Epithelial cell of prostate (primary cell): Measurements from ENCODE around the gene CCDC124.
"Not testable (repeated sequence)": the region's sequence is repeated elsewhere in the genome, so short reads cannot be mapped to it uniquely, and the experiment has no call there.

ENCODE experiments used
- DNase-seq: peaks from one replicate; pipeline ENCODE4 v3.0.0-alpha.2; 2011; ENCODE audit warnings: low read depth, low spot score
- H3K27ac ChIP-seq: fragments of 450-650 bp; 2 replicates; pipeline ENCODE4 v1.5.1; 2017; ENCODE audit warnings: mild to moderate bottlenecking

Gene CCDC124

GRCh38 chr19:17932485-17933338 lies at the start of gene CCDC124:
TSS of gene CCDC124 (plus strand) at chr19:17933015. CDS start at chr19:17936421, 3,406 bp downstream.
- H3K27ac ChIP-seq: peak within 1 kb of the TSS; percentile 82
- DNase-seq: peak; percentile 62

DNA sequence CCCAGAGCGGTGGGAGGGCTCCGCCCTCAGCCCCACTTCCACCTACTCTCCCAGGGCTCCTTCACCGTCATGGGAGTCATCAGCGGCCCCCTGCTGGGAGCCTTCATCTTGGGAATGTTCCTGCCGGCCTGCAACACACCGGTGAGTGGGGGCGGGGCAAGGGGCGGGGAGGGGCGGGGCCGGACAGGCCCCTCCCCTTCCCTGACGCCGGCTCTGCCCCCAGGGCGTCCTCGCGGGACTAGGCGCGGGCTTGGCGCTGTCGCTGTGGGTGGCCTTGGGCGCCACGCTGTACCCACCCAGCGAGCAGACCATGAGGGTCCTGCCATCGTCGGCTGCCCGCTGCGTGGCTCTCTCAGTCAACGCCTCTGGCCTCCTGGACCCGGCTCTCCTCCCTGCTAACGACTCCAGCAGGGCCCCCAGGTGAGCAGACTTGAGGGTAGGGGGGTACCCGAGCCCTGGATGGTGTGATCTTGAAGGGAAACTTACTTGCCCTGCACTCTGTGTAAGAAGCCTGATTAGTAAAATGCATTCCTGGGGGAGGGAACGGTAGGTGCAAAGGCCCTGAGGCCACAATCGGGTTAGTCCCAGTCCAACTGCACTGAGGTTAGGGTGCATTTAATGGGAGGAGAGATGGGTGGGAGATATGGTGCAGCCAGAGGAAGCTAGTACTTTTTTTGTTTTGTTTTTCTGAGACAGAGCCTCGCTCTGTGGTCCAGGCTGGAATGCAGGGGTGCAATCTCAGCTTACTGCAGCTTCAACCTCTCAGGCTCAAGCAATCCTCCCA lies 49.0 kb upstream of the CCDC124 start:
- H3K27ac ChIP-seq: no peak overlapping the region
- DNase-seq: no peak

GRCh38 chr19:17886515-17886914 lies 46.3 kb upstream of the CCDC124 start:
- no peak for DNase-seq
- no peak overlapping the region for H3K27ac ChIP-seq

DNA sequence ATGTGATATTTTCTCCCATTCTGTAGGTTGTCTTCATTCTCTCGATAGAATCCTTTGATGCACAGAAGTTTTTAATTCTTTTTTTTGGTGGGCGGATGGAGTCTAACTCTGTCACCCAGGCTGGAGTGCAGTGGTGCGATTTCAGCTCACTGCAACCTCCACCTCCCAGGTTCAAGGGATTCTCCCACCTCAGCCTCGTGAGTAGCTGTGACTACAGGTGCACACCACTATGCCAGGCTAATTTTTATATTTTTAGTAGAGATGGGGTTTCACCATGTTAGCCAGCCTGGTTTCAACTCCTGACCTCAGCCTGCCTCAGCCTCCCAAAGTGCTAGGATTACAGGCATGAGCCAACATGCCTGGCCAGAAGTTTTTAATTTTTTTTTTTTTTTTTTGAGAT lies 45.6 kb upstream of the CCDC124 start:
- not testable (repeated sequence) for H3K27ac ChIP-seq, DNase-seq

GRCh38 chr19:17888260-17888659 lies 44.6 kb upstream of the CCDC124 start:
- DNase-seq: no peak
- H3K27ac ChIP-seq: no peak overlapping the region

GRCh38 chr19:17889609-17890214 lies 43.1 kb upstream of the CCDC124 start:
- no peak overlapping the region for H3K27ac ChIP-seq
- no peak for DNase-seq

DNA sequence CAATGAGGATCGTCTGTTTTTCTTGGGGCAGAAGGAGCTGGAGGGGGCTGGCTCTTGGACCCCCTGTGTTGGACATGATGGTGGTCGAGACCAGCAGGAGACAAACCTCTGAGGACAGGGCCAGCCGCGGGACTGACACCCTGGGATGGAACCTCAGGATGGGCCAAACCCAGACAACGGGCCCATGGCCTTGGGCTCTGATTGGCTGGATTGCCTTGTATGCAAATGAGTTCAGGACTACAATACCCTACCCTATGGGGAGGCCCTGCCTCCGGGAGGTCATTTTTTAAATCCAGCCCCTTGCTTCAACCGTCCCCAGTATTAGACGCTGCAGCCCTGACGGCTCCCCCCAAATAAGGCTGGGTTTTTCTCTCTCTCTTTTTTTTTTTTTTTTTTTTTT lies 39.0 kb upstream of the CCDC124 start:
- H3K27ac ChIP-seq: no peak overlapping the region

DNA sequence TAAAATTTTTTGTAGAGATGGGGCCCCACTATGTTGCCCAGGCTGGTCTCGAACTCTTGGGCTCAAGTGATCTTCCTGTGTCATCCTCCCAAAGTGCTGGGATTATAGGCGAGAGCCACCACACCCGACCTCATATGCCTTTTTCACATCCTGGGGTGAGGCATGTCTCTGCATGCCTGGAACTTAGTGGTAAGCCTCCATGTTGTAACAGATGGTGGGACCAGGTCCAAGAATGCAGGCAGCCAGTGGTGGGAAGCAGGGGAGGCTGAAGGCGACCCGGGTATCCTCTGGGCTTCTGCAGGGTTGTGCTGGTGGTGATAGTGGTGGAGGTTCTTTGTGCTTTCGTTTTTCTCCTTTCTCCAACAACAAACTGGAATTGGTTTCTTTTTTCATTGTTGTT lies 30.1 kb upstream of the CCDC124 start:
- peak; percentile 34 for DNase-seq

More for the DNA sequence above, 39.0 kb upstream of the CCDC124 start:
- DNase-seq: no peak

GRCh38 chr19:17908244-17908643 lies 24.6 kb upstream of the CCDC124 start:
- DNase-seq: no peak
- no peak overlapping the region for H3K27ac ChIP-seq

More for the DNA sequence above, 30.1 kb upstream of the CCDC124 start:
- H3K27ac ChIP-seq: no peak overlapping the region

DNA sequence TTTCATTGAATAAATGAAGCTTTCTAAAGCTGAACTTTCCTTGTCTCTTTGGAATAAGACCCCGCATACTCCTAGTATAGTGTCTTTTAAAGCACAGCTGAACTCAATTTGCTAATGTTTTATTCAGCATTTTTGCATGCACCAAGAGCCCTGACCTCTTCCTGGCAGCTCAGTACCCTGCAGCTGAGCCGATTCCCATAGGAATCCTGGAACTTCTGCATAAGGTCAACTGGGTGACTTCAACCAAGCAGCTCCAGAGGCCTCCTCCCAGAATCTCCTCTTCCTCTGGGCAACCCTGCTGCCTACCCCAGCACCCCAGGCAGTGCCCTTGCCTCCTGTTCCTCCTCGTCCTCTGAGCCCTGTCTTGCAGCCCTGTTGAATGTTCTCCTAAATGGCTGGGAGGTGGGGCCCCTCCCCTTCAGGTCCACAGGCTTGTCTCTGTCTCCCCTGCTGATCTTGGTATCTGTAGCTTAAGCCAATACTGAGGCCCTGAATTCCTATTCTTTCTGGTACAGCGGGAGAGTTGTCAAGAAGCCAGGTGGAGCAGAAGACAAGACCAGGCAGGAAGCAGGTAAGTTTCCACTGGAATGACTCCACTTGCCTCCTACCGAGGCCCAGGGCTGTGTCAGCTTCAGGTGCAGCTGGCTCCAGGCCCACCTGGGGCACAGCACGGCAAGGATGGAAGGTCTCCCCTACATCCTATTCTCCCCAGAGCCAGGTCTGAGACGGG lies 23.6 kb upstream of the CCDC124 start:
- DNase-seq: no peak
- H3K27ac ChIP-seq: no peak overlapping the region

- DNase-seq: no peak
- no peak overlapping the region for H3K27ac ChIP-seq
These were observed 21.9 kb upstream of the CCDC124 start for GRCh38 chr19:17910791-17911360.

- H3K27ac ChIP-seq: peak overlapping the region; percentile 15
- DNase-seq: peak; percentile 44
These were observed 16.7 kb upstream of the CCDC124 start for GRCh38 chr19:17915940-17916593.

- DNase-seq, H3K27ac ChIP-seq: not testable (repeated sequence)
These were observed 14.7 kb upstream of the CCDC124 start for GRCh38 chr19:17918151-17918550.

GRCh38 chr19:17919122-17919521 lies 13.7 kb upstream of the CCDC124 start:
- not testable (repeated sequence) for DNase-seq

DNA sequence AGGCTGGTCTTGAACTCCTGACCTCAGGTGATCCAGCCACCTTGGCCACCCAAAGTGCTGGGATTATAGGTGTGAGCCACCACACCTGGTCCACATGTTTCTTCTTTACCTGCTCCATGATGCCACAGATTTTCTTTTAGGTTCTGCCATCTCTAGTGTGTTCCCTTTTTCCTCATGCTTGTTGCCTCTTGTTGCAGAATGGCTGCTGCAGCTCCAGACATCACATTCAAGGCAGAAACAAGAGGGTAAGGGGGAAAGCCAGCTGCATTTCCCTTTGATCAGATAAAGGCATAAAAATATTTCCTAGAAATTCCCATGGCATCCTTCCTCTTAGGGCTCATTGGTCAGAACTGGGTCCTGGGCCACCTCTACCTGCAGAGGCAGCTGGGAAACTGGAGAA lies 12.3 kb upstream of the CCDC124 start:
- no peak for DNase-seq
- no peak overlapping the region for H3K27ac ChIP-seq

More at GRCh38 chr19:17919122-17919521, 13.7 kb upstream of the CCDC124 start:
- H3K27ac ChIP-seq: not testable (repeated sequence)

DNA sequence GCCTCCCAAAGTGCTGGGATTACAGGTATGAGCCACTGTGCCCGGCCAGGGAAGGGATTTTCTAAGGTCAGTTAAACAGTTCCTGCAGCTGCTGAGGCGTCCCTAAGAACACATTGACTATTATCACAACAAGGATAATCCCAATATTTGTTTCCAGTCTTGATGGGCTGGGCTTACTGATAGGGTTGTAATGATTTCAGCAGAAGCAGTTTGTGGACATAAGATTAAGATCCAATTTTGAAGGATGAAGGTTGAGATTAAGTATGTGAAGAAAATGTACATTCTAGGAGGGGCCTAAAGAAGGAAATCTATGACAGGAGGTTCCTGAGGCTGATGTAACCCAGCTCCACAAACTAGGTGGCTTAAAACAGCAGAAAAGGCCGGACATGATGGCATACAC lies 10.7 kb upstream of the CCDC124 start:
- no peak for DNase-seq
- no peak overlapping the region for H3K27ac ChIP-seq

DNA sequence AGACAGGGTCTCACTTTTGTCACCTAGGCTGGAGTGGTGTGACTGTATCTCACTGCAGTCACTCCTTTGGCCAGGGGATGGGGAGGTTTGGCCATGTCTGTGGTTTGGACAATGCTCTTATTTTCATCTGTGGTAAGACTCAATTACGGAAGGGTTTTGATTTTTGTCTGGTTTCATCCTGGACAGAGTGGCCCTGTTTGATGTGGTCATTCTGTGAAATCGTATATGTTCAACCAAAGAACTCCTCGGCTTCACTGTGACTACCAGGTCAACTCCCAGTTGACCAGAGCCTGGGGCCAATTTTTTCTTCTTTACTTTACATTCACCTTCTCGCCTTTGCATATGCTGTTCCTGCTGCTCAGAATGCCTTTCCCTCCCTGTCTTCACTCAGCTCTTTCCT lies 6.8 kb upstream of the CCDC124 start:
- H3K27ac ChIP-seq: no peak overlapping the region
- DNase-seq: no peak

GRCh38 chr19:17929056-17929455 lies 3.8 kb upstream of the CCDC124 start:
- no peak for DNase-seq
- no peak overlapping the region for H3K27ac ChIP-seq

- no peak overlapping the region for H3K27ac ChIP-seq
These were observed 1.2 kb upstream of the CCDC124 start for GRCh38 chr19:17931532-17932191.

More at GRCh38 chr19:17931532-17932191, 1.2 kb upstream of the CCDC124 start:
- DNase-seq: no peak
